CD4-positive, alpha-beta T cell (primary cell): ENCODE results near the gene ACAD11. TPM values are rescaled to one million over a fixed set of nuclear protein-coding genes. Genes with fewer than 3 reads are reported as not detected.

Source experiments
- ATAC-seq: fragments of 200-7000 bp; cut with Tn5 transposase; one replicate; pipeline ENCODE4 v1.10.0; 2022; ENCODE audit warnings: mild to moderate bottlenecking; ENCODE audit not compliant: poor library complexity
- CTCF ChIA-PET: fragments of 350-600 bp; sonication (Branson Sonifier 250); formaldehyde crosslinking; loops from one replicate; lab custom pipeline; 2021; ENCODE audit warnings: antibody characterized with exemption, inconsistent platforms; lab: Charles Lee
- POLR2A ChIA-PET: fragments of 350-600 bp; sonication (Branson Sonifier 250); formaldehyde crosslinking; loops from one replicate; lab custom pipeline; 2021; ENCODE audit warnings: antibody characterized with exemption, inconsistent platforms; lab: Charles Lee
- DNase-seq, 14 experiments: peaks; one replicate each; pipeline ENCODE4 v3.0.0-alpha.2; 2013 to 2020; ENCODE audit warnings: mixed read lengths in 2 of 14
- H3K27ac ChIP-seq, 2 donors: one replicate each; pipeline versions ENCODE4 v1.5.1 to v1.7.0; 2013; ENCODE audit warnings: low read length in 2 of 2, low read depth in 1 of 2, mild to moderate bottlenecking in 1 of 2
- H3K27me3 ChIP-seq, 2 experiments: 1 replicate in 1 of 2; 2 replicates in 1 of 2; pipeline versions ENCODE4 v1.6.1 to v1.7.0; 2013; ENCODE audit warnings: low read length in 2 of 2, control low read depth in 1 of 2, mild to moderate bottlenecking in 1 of 2, moderate library complexity in 1 of 2; ENCODE audit not compliant: insufficient read depth in 2 of 2, control insufficient read depth in 1 of 2
- H3K36me3 ChIP-seq: one replicate; pipeline ENCODE4 v1.6.1; 2013; ENCODE audit warnings: low read length, control low read depth; ENCODE audit not compliant: insufficient read depth
- H3K4me1 ChIP-seq: one replicate; pipeline ENCODE4 v1.6.1; 2013; ENCODE audit warnings: low read length, control low read depth; ENCODE audit not compliant: insufficient read depth
- H3K4me3 ChIP-seq: one replicate; pipeline ENCODE4 v1.5.1; 2013; ENCODE audit warnings: mild to moderate bottlenecking, low read length, moderate library complexity
- H3K9me3 ChIP-seq, 2 experiments: 1 replicate in 1 of 2; 2 replicates in 1 of 2; pipeline versions ENCODE4 v1.6.1 to v1.7.0; 2013; ENCODE audit warnings: low read length in 2 of 2, mild to moderate bottlenecking in 2 of 2, control low read depth in 1 of 2, moderate library complexity in 1 of 2; ENCODE audit not compliant: control insufficient read depth in 1 of 2, insufficient read depth in 1 of 2
- H3K27ac Mint-ChIP-seq: one replicate; pipeline ENCODE4 v1.8.0; 2020; ENCODE audit warnings: mixed read lengths
- H3K27me3 Mint-ChIP-seq: one replicate; pipeline ENCODE4 v1.8.0; 2021; ENCODE audit warnings: mixed read lengths
- H3K36me3 Mint-ChIP-seq: one replicate; pipeline ENCODE4 v1.8.0; 2021; ENCODE audit warnings: low read depth, mixed read lengths
- H3K4me1 Mint-ChIP-seq: one replicate; pipeline ENCODE4 v1.8.0; 2021; ENCODE audit warnings: low read depth, mixed read lengths
- H3K4me3 Mint-ChIP-seq: one replicate; pipeline ENCODE4 v1.8.0; 2020; ENCODE audit warnings: mild to moderate bottlenecking, mixed read lengths
- H3K9me3 Mint-ChIP-seq: one replicate; pipeline ENCODE4 v1.8.0; 2020; ENCODE audit warnings: mixed read lengths
- CTCF ChIP-seq: fragments of 200-600 bp; IDR thresholded peaks from one replicate; pipeline ENCODE4 v1.8.0; 2022; ENCODE audit warnings: antibody characterized with exemption, mild to moderate bottlenecking
- intact Hi-C, 2 experiments: fragments of 100-400 bp; cut with DNase I in 1 of 2; cut with micrococcal nuclease in 1 of 2; formaldehyde crosslinking; loops; one replicate each; pipeline versions ENCODE4 v1.15.1 to v1.9.0; 2023 to 2025; cut with DNase I, micrococcal nuclease
- total RNA-seq, 174 experiments: library from RNA in 2 of 174; stranded (reverse) in 2 of 174; gene quantifications; one replicate each; pipeline ENCODE4 v1.2.3 and lab custom pipeline; 2021 to 2026

The ACAD11 gene
- total RNA-seq, 2 experiments from 2014 or later, result 26.6 to 27.9 TPM

GRCh38 chr3:132555306-132556035, 104.1 kb downstream of the ACAD11 start:
- ChIA-PET POLR2A (no interaction called here), CTCF (no interaction called here)
- DNase-seq (no peak), ATAC-seq (no peak)
- H3K9me3 ChIP-seq, result no peaks in the 10 kb centered on the region
- no peak for TF ChIP-seq CTCF
- Mint-ChIP-seq H3K27me3 (no peaks in the 10 kb centered on the region), H3K36me3 (peaks cover 22% of the 10 kb centered on the region), H3K4me3 (no peak overlapping the region), H3K9me3 (no peaks in the 10 kb centered on the region), H3K4me1 (peaks cover 12% of the 10 kb centered on the region), H3K27ac (no peak overlapping the region)
- H3K27me3 ChIP-seq, result no peaks in the 10 kb centered on the region
- no peak overlapping the region for H3K27ac ChIP-seq
- no peak overlapping the region for H3K4me3 ChIP-seq
- intact Hi-C loops, result no loop called here
- no peaks in the 10 kb centered on the region for H3K4me1 ChIP-seq
- H3K36me3 ChIP-seq, result peaks cover 8% of the 10 kb centered on the region

GRCh38 chr3:132554437-132554836, 105.2 kb downstream of the ACAD11 start:
- Mint-ChIP-seq H3K4me3 (no peak overlapping the region), H3K9me3 (no peaks in the 10 kb centered on the region), H3K4me1 (peaks cover 21% of the 10 kb centered on the region), H3K27ac (no peak overlapping the region), H3K27me3 (no peaks in the 10 kb centered on the region), H3K36me3 (peaks cover 18% of the 10 kb centered on the region)
- ChIA-PET CTCF (no interaction called here), POLR2A (no interaction called here)
- no peaks in the 10 kb centered on the region for H3K27me3 ChIP-seq
- DNase-seq (no peak), ATAC-seq (no peak)
- no peaks in the 10 kb centered on the region for H3K4me1 ChIP-seq
- H3K4me3 ChIP-seq, result no peak overlapping the region
- no peaks in the 10 kb centered on the region for H3K9me3 ChIP-seq
- intact Hi-C loops, result no loop called here
- H3K27ac ChIP-seq, result no peak overlapping the region
- peaks cover 4% of the 10 kb centered on the region for H3K36me3 ChIP-seq
- no peak for TF ChIP-seq CTCF

- no peak overlapping the region for H3K27ac ChIP-seq
- H3K36me3 Mint-ChIP-seq, result peaks cover 14% of the 10 kb centered on the region
- TF ChIP-seq CTCF, result no peak
- no peak overlapping the region for H3K27ac Mint-ChIP-seq
- ATAC-seq (no peak), DNase-seq (no peak)
- no peaks in the 10 kb centered on the region for H3K4me1 ChIP-seq
- intact Hi-C loops, result no loop called here
- no peaks in the 10 kb centered on the region for H3K27me3 Mint-ChIP-seq
- no peaks in the 10 kb centered on the region for H3K9me3 ChIP-seq
- no peaks in the 10 kb centered on the region for H3K27me3 ChIP-seq
- H3K4me3 ChIP-seq, result no peak overlapping the region
- POLR2A ChIA-PET, result no interaction called here
- H3K9me3 Mint-ChIP-seq, result no peaks in the 10 kb centered on the region
- H3K4me3 Mint-ChIP-seq, result no peak overlapping the region
- H3K4me1 Mint-ChIP-seq, result peaks cover 21% of the 10 kb centered on the region
- CTCF ChIA-PET, result no interaction called here
- H3K36me3 ChIP-seq, result no peaks in the 10 kb centered on the region
Observed at GRCh38 chr3:132553826-132554225, 105.8 kb downstream of the ACAD11 start.
